IMR-90 (cell line): ENCODE data around the gene KIF1A. TPM values are rescaled to one million over a fixed set of nuclear protein-coding genes. Genes with fewer than 3 reads are reported as not detected.

Source experiments
- ATAC-seq: fragments of 200-7000 bp; cut with Tn5 transposase; 2 replicates; pipeline ENCODE4 v1.9.1; 2020; ENCODE audit warnings: low read depth, mild to moderate bottlenecking, moderate library complexity
- BruUV-seq: library from RNA; stranded (reverse); fragments of 400-500 nt; replicated peaks from 2 replicates; lab custom pipeline; 2021; lab: Mats Ljungman, UMichigan
- CTCF ChIA-PET: fragments of 300-600 bp; formaldehyde crosslinking; extraction: SDS; loops from one replicate; lab custom pipeline; 2021; ENCODE audit warnings: antibody characterized with exemption; lab: Yijun Ruan, JAX
- POLR2A ChIA-PET: fragments of 300-600 bp; sonication (Branson Sonifier 250); formaldehyde crosslinking; loops from one replicate; lab custom pipeline; 2022; ENCODE audit warnings: antibody characterized with exemption; ENCODE audit not compliant: unreplicated experiment; lab: Charles Lee
- DNase-seq: peaks from one replicate; pipeline ENCODE4 v3.0.0; 2013
- H2AFZ ChIP-seq: replicated peaks from 2 replicates; pipeline ENCODE3; 2013; ENCODE audit warnings: low read length, mild to moderate bottlenecking; ENCODE audit not compliant: poor library complexity
- H2AK5ac ChIP-seq: 2 replicates; pipeline ENCODE4 v1.6.1; 2013; ENCODE audit warnings: low read depth, low read length, inconsistent platforms
- H2AK9ac ChIP-seq: replicated peaks from 2 replicates; pipeline ENCODE3; 2013; ENCODE audit warnings: mild to moderate bottlenecking, low read depth, low read length, moderate library complexity; ENCODE audit not compliant: poor library complexity
- H2BK120ac ChIP-seq: 2 replicates; pipeline ENCODE4 v1.6.1; 2013; ENCODE audit warnings: low read depth, low read length, inconsistent platforms
- H2BK15ac ChIP-seq: 3 replicates; pipeline ENCODE4 v1.6.1; 2013; ENCODE audit warnings: low read depth, low read length, inconsistent platforms
- H2BK20ac ChIP-seq: 2 replicates; pipeline ENCODE4 v1.6.1; 2013; ENCODE audit warnings: low read depth, mild to moderate bottlenecking, inconsistent platforms, low read length, moderate library complexity
- H2BK5ac ChIP-seq: 2 replicates; pipeline ENCODE4 v1.6.1; 2013; ENCODE audit warnings: mild to moderate bottlenecking, low read depth, low read length, inconsistent platforms; ENCODE audit not compliant: poor library complexity, severe bottlenecking
- H3K14ac ChIP-seq: replicated peaks from 2 replicates; pipeline ENCODE4 v1.6.1; 2013; ENCODE audit warnings: low read depth, low read length, inconsistent platforms
- H3K18ac ChIP-seq: 2 replicates; pipeline ENCODE4 v1.6.1; 2013; ENCODE audit warnings: low read depth, low read length, control low read depth
- H3K23ac ChIP-seq: 2 replicates; pipeline ENCODE4 v1.6.1; 2013; ENCODE audit warnings: low read depth, low read length, inconsistent platforms
- H3K27ac ChIP-seq: 2 replicates; pipeline ENCODE4 v1.5.1; 2013; ENCODE audit warnings: mild to moderate bottlenecking, control low read depth, low read length; ENCODE audit not compliant: insufficient read depth
- H3K27me3 ChIP-seq: 2 replicates; pipeline ENCODE4 v1.6.1; 2013; ENCODE audit warnings: low read length; ENCODE audit not compliant: control insufficient read depth, insufficient read depth
- H3K36me3 ChIP-seq: 2 replicates; pipeline ENCODE4 v1.6.1; 2013; ENCODE audit warnings: low read length, mixed read lengths; ENCODE audit not compliant: control insufficient read depth, insufficient read depth
- H3K4ac ChIP-seq: 2 replicates; pipeline ENCODE4 v1.6.1; 2013; ENCODE audit warnings: low read depth, low read length, inconsistent platforms
- H3K4me1 ChIP-seq: 2 replicates; pipeline ENCODE4 v1.6.1; 2013; ENCODE audit warnings: low read length, mixed read lengths; ENCODE audit not compliant: control insufficient read depth, insufficient read depth
- H3K4me2 ChIP-seq: 2 replicates; pipeline ENCODE4 v1.6.1; 2013; ENCODE audit warnings: low read depth, mild to moderate bottlenecking, control low read depth, low read length, moderate library complexity
- H3K4me3 ChIP-seq: 2 replicates; pipeline ENCODE4 v1.5.1; 2013; ENCODE audit warnings: low read depth, mild to moderate bottlenecking, control low read depth, low read length, moderate library complexity; ENCODE audit not compliant: insufficient read depth
- H3K56ac ChIP-seq: 2 replicates; pipeline ENCODE4 v1.6.1; 2013; ENCODE audit warnings: low read length, inconsistent platforms; ENCODE audit not compliant: insufficient read depth; ENCODE audit errors: extremely low read depth
- H3K79me1 ChIP-seq, 2 experiments: 2 replicates each; pipeline ENCODE4 v1.6.1; 2013; ENCODE audit warnings: low read length in 2 of 2, inconsistent platforms in 1 of 2, low read depth in 1 of 2
- H3K9ac ChIP-seq: 2 replicates; pipeline ENCODE4 v1.6.1; 2013; ENCODE audit warnings: low read depth, low read length, control low read depth
- H3K9me1 ChIP-seq: 2 replicates; pipeline ENCODE4 v1.6.1; 2013; ENCODE audit warnings: low read length, inconsistent platforms; ENCODE audit not compliant: insufficient read depth
- H3K9me3 ChIP-seq: 2 replicates; pipeline ENCODE4 v1.6.1; 2013; ENCODE audit warnings: low read length; ENCODE audit not compliant: control insufficient read depth, insufficient read depth
- H4K20me1 ChIP-seq: 2 replicates; pipeline ENCODE4 v1.6.1; 2013; ENCODE audit warnings: low read length, inconsistent platforms; ENCODE audit not compliant: insufficient read depth
- H4K5ac ChIP-seq: 2 replicates; pipeline ENCODE4 v1.6.1; 2013; ENCODE audit warnings: mild to moderate bottlenecking, low read depth, low read length, control low read depth
- H4K8ac ChIP-seq, 2 experiments: 2 replicates each; pipeline ENCODE4 v1.6.1; 2013; ENCODE audit warnings: low read depth in 2 of 2, low read length in 2 of 2, control low read depth in 1 of 2, inconsistent platforms in 1 of 2
- H4K91ac ChIP-seq: 2 replicates; pipeline ENCODE4 v1.6.1; 2013; ENCODE audit warnings: low read depth, low read length, inconsistent platforms; ENCODE audit not compliant: insufficient read depth
- CEBPB ChIP-seq: IDR thresholded peaks from 2 replicates; pipeline ENCODE4 v1.6.1; 2012; ENCODE audit warnings: low read depth, low read length, improper control_type of control experiment
- WGBS, 2 experiments: methylation state at CpG; one replicate each; pipeline versions ENCODE4 v1.1.5 to v1.1.7; 2013; ENCODE audit warnings: missing lambda C conversion rate in 2 of 2; ENCODE audit not compliant: insufficient read length in 1 of 2; ENCODE audit errors: extremely low coverage in 2 of 2; 5-methylcytosine and 5-hydroxymethylcytosine counted together
- dilution Hi-C: fragments of 300-500 bp; cut with HindIII; formaldehyde crosslinking; loops from one replicate; pipeline ENCODE4 v1.14.3; 2018; ENCODE audit warnings: low sequenced_read_pairs; ENCODE audit not compliant: unreplicated experiment
- in situ Hi-C: fragments of 300-500 bp; cut with MboI; formaldehyde crosslinking; loops from 3 replicates; pipeline ENCODE4 v1.14.3; 2019; ENCODE audit warnings: low sequenced_read_pairs, inconsistent platforms, mixed read lengths
- intact Hi-C: fragments of 100-400 bp; cut with micrococcal nuclease; formaldehyde crosslinking; loops from 2 replicates; pipeline ENCODE4 v1.10.0; 2022
- polyA plus RNA-seq, 3 experiments: library from polyadenylated mRNA; depleted of rRNA; stranded (reverse); fragments of >200 nt; gene quantifications; 2 replicates each; pipeline ENCODE4 v1.2.3, GENCODE V29; 2012; ENCODE audit warnings: low replicate concordance in 1 of 3
- total RNA-seq: library from RNA; depleted of rRNA; stranded (reverse); fragments of >200 nt; gene quantifications from 2 replicates; pipeline ENCODE4 v1.2.3, GENCODE V29; 2012

Gene KIF1A
- total and polyA plus RNA-seq, 2 of the 4 experiments (the other 2 are of a cell fraction): under 0.01 TPM; not detected in 1

- no peak overlapping the region for H3K9ac ChIP-seq
- ATAC-seq (no peak), DNase-seq (no peak)
- H4K20me1 ChIP-seq: no peaks in the 10 kb centered on the region
- no peak overlapping the region for H3K56ac ChIP-seq
- dilution Hi-C loops: no loop called here
- H3K4me1 ChIP-seq: no peaks in the 10 kb centered on the region
- H4K8ac ChIP-seq: no peak overlapping the region
- no peak overlapping the region for H4K91ac ChIP-seq
- H2BK5ac ChIP-seq: no peak overlapping the region
- POLR2A ChIA-PET: no interaction called here
- H2AK5ac ChIP-seq: no peak overlapping the region
- TF ChIP-seq CEBPB: no peak
- no peak overlapping the region for H2AK9ac ChIP-seq
- H3K4ac ChIP-seq: no peak overlapping the region
- intact Hi-C loops: loop anchor here (10.0 kb wide), 1 partner anchor 141 kb away; no protein-coding TSS in a partner anchor
- no peak overlapping the region for H3K4me2 ChIP-seq
- H3K14ac ChIP-seq: no peak overlapping the region
- no TSS peak for BruUV-seq
- no peaks in the 10 kb centered on the region for H3K79me1 ChIP-seq
- in situ Hi-C loops: no loop called here
- H3K23ac ChIP-seq: no peak overlapping the region
- 20% methylated on average over 1 of the region's 4 CpGs; no CpG with 5 or more reads in 1 of the 2 experiments for WGBS, 2 experiments
- no peak overlapping the region for H2BK15ac ChIP-seq
- H2AFZ ChIP-seq: no peak overlapping the region
- H3K27me3 ChIP-seq: peaks cover 20% of the 10 kb centered on the region
- no peak overlapping the region for H3K18ac ChIP-seq
- no peaks in the 10 kb centered on the region for H3K9me1 ChIP-seq
- H2BK120ac ChIP-seq: no peak overlapping the region
- H2BK20ac ChIP-seq: no peak overlapping the region
- CTCF ChIA-PET: no interaction called here
- H3K36me3 ChIP-seq: no peaks in the 10 kb centered on the region
- no peak overlapping the region for H3K27ac ChIP-seq
- no peak overlapping the region for H3K4me3 ChIP-seq
- peaks cover 5% of the 10 kb centered on the region; the same call in 1 of the 2 replicates for H3K9me3 ChIP-seq
- H4K5ac ChIP-seq: no peak overlapping the region
These were observed 14.0 kb downstream of the KIF1A start for GRCh38 chr2:240806006-240806405.
